Motor neuron (in vitro differentiated cells): ENCODE measurements around the gene SEL1L. TPM values are rescaled to one million over a fixed set of nuclear protein-coding genes. Genes with fewer than 3 reads are reported as not detected.
A peak's percentile ranks its signal among the peaks of the same experiment; 100 is the strongest.

Experiments used
- ATAC-seq, 8 experiments: fragments of 200-7000 bp; cut with Tn5 transposase; replicated peaks in 6 of 8; 2 replicates each; pipeline ENCODE4 v1.8.0; 2021; ENCODE audit warnings: mild to moderate bottlenecking in 8 of 8, moderate library complexity in 8 of 8
- H3K27ac ChIP-seq, 2 donors: fragments of 250-450 bp; sonication (Bioruptor Pico); 2 replicates each; pipeline ENCODE4 v1.9.0; 2021; ENCODE audit warnings: antibody characterized with exemption in 2 of 2, mild to moderate bottlenecking in 2 of 2, moderate library complexity in 1 of 2
- H3K4me1 ChIP-seq, 2 donors: fragments of 250-450 bp; sonication (Bioruptor Pico); replicated peaks in 1 of 2; 2 replicates each; pipeline ENCODE4 v1.6.1; 2021; ENCODE audit warnings: antibody characterized with exemption in 2 of 2, mild to moderate bottlenecking in 2 of 2, moderate library complexity in 1 of 2
- H3K4me3 ChIP-seq, 5 donors: fragments of 250-450 bp; sonication (Bioruptor Pico); 2 replicates each; pipeline ENCODE4 v1.9.0; 2021; ENCODE audit warnings: antibody characterized with exemption in 5 of 5, mild to moderate bottlenecking in 5 of 5, moderate library complexity in 4 of 5
- WGBS, 10 experiments: fragments of 450-650 bp; shearing (Covaris generic); methylation state at CpG; one replicate each; pipeline ENCODE4 v1.0.0; 2022; 5-methylcytosine and 5-hydroxymethylcytosine counted together
- in situ Hi-C, 9 experiments: fragments of 400-800 bp; cut with MboI; loops; one replicate each; pipeline ENCODE4 v1.15.0; 2021; ENCODE audit warnings: low sequenced_read_pairs in 9 of 9, low pct_unique_long_range_greater_than_20kb in 2 of 9; ENCODE audit not compliant: unreplicated experiment in 9 of 9
- total RNA-seq, 8 experiments: library from RNA; unstranded; fragments of 300-600 nt; gene quantifications; 2 replicates each; pipeline versions ENCODE4 v1.2.3 to v1.2.4, GENCODE V29; 2022

Gene SEL1L
- 100 to 1,000 TPM in 1 of 8 experiments, 10 to 100 TPM in 7; 27.9 to 109 (median 46.3) TPM for total RNA-seq

DNA sequence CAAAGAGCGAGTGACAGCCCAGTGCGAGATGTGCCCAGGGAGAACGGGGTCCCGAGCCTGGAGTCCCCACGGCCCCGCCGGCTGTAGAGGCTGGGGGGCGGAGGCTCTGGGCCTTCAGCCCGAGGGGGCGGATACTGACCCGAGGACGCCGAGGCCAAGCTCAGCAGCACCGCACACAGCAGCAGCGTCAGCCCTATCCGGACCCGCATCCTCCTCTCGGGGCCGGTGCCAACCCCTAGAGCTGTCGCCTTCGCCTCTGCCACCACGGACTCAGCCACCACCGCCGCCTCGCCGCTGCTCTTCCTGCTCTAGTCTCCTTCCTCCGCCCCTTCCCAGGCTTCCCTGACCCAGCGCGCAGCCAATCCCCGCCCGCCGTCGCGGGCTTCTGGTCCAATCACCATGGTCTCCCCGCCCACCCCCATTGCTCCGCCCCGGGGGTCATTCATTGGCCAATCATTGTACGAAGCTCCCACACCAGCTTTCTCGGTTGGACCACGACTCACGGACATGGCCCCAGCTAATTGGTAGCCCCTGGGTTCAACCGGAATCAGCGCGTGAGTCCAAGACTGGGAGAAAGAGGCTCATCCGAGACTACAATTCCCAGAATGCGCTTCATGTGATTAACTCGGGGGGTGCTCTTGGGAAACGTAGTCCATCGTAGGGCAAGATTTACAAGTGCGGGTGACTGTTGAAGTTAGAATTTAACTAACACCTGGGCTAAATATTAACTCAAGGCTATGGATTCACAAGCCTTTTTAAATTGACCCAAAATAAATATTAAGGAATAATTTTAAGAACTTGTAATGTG is at the start of gene SEL1L:
TSS of gene SEL1L (minus strand) at position 318 of the 808 bp plus-strand sequence. CDS start at position 209, 109 bp downstream.
- H3K4me3 ChIP-seq, result peak within 1 kb of the TSS; percentile 59 to 80 (median 70)
- ATAC-seq, result peak; percentile 94 to 98 (median 97)
- 0 to 3% (median 0%) methylated on average over 2 to 17 of the region's 50 CpGs; no CpG with 5 or more reads in 2 of the 10 experiments for WGBS, 10 experiments
- H3K4me1 ChIP-seq, result peaks cover 12 to 25% of the 10 kb centered on the region in 2 donors
- in situ Hi-C loops, result no loop called here
- H3K27ac ChIP-seq, result peak within 1 kb of the TSS; percentile 33 to 58

DNA sequence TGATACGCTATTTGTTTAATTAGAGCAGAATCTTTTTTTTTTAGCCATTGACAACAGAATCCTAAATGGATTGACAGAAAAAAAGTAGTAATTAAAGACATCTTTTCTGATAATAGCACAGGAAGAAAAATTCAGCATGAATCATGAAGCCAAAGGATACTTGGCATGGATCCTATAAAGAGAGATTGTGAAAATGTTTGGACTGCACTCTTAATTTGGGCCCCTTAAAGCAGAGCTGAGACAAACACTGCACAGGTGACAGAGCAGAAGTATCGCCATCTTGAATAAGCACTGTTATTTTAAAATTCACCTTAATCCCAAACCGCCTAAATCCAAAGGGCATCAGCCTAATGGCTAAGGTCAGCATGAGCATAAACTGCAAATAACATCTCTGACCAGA is 48.8 kb upstream of the SEL1L start:
- in situ Hi-C loops, result no loop called here
- Histone ChIP-seq H3K4me3 (no peak overlapping the region), H3K4me1 (no peaks in the 10 kb centered on the region), H3K27ac (no peak overlapping the region)
- WGBS, 10 experiments, result 36 to 100% (median 84%) methylated on average over 1 to 3 of the region's 3 CpGs
- ATAC-seq, result no peak

DNA sequence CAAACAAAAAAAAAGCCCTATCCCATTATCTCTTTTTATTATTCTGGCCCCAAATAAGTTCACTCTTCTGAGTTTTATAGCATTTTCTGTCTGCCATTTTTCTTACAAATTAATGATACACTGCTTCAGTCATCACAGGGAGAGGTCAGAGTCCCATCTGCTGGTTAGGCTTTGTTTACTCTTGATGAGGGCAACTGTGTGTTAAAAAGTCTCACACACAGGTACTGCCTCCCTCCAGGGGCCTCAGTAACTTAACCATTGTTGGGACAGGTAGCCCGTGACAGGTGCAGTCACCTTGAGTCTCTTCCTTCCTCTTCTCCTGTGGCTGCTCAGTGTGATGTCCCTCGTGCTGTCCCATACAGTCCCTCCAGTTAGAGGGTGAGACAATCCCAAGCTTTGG is 45.5 kb upstream of the SEL1L start:
- in situ Hi-C loops, result no loop called here
- ATAC-seq, result no peak
- H3K27ac ChIP-seq, result no peak overlapping the region
- 43 to 100% (median 83%) methylated on average over 1 to 2 of the region's 2 CpGs; no CpG with 5 or more reads in 4 of the 10 experiments for WGBS, 10 experiments
- H3K4me3 ChIP-seq, result no peak overlapping the region
- no peaks in the 10 kb centered on the region for H3K4me1 ChIP-seq

DNA sequence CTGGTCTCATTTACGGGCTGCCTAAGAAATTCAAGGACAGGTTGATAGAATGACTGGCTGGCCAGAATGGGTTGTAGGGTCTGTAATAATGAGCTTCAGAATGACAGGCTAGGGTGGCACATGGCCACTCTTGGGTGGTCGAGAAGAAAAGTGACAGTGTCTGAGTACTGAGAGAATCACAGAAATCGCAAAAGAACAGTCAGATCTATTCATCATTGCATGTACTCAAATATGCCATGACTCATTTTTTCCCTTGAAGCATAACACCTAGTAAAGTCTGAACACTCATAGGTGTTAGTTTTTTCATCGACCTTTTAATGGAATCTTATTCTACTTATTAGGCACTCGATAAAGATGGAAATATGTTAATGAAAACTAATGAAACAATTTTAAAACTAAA is 37.8 kb upstream of the SEL1L start:
- Histone ChIP-seq H3K4me3 (no peak overlapping the region), H3K27ac (no peak overlapping the region), H3K4me1 (no peaks in the 10 kb centered on the region)
- 38 to 95% (median 81%) methylated on average over 3 to 5 of the region's 5 CpGs for WGBS, 10 experiments
- in situ Hi-C loops, result no loop called here
- ATAC-seq, result no peak

DNA sequence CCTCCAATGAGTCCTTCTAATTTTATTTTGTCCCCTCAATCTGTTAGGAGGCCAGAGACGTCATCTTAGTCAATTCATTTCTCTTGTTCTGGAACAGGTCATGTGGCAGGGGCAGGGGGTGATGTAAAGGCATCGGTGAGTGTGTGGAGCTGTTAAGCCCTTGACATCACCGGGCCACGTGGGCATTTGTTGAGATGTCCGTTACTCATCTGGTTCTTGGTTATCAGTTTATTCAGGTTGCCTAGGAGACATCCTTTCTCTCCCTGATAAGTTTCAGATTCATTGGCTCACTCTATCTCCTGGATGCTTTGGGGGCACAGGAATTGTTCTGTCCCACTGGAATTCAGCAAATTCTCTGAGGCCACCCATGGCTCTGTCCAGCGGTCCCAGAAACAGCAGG is 33.6 kb upstream of the SEL1L start:
- in situ Hi-C loops, result no loop called here
- H3K4me3 ChIP-seq, result no peak overlapping the region
- WGBS, 10 experiments, result 22 to 100% (median 71%) methylated on average over 1 to 6 of the region's 6 CpGs; no CpG with 5 or more reads in 4 of the 10 experiments
- peak in 3 of 8 experiments; percentile 45 to 83 (median 63) for ATAC-seq
- no peak overlapping the region for H3K27ac ChIP-seq
- H3K4me1 ChIP-seq, result peaks cover 0 to 3% of the 10 kb centered on the region in 2 donors

DNA sequence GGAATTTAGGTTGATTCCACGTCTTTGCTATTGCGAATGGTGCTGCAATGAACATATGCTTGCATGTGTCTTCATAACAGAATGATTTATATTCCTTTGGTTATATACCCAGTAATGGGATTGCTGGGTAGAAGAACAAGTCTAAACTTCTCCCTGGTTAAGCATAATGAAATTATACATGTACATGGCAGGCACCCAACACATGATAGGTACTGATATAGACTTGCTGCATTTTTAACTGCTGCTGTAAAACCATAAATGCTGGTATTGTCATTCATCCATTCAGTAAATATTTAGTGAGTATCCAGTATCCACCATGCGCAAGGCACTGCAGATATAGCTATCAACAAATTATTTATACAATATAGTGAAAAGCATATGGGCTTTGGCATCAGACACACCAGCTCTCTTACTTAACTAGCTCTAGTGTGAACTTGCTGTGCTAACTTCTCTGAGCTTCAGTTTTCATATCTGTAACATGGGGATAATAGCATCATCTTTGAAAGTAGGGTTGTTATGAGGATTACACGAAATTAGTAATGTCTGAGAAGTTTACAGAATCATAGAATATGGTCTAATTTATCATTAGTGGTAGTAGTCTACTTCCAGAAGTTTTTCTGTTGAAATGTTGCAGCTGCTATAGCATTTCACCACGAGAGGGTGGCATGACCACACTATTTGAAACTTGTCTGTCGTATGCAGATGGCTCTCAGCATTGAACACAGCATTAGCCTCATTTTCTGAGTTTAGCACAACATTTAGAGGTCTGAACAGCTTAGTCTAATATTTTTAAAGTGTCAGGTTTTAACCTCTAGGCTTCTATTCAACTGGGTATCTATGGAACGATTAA is 32.0 kb upstream of the SEL1L start:
- ATAC-seq, result peak in 7 of 8 experiments; percentile 29 to 77 (median 53)
- in situ Hi-C loops, result no loop called here
- H3K4me1 ChIP-seq, result peaks cover 0 to 3% of the 10 kb centered on the region in 2 donors
- WGBS, 10 experiments, result 14 to 47% (median 26%) methylated on average over 3 to 7 of the region's 7 CpGs; no CpG with 5 or more reads in 1 of the 10 experiments
- H3K4me3 ChIP-seq, result no peak overlapping the region
- H3K27ac ChIP-seq, result no peak overlapping the region

DNA sequence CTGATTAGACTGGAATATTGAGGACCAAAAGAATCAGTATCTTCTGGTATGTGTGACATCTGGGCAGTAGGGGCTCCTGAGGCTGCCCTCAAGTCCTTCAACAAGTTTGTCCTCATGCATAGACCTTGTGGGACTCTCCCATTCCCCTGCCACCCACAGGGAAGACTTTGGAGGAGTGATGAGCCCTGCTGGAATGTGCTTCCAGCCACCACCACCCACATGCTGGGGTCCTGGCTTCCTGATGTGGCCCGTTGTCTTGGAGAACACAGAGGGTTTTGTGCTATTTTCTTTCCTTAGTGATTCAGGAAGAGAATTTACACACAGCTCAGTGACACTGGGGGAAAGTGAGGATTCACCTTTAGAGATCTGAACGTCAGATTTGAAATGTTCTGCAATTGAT is 29.2 kb upstream of the SEL1L start:
- Histone ChIP-seq H3K27ac (no peak overlapping the region), H3K4me1 (peaks cover 0 to 3% of the 10 kb centered on the region in 2 donors), H3K4me3 (no peak overlapping the region)
- ATAC-seq, result no peak
- in situ Hi-C loops, result no loop called here
- 22 to 88% (median 73%) methylated on average over 1 to 2 of the region's 2 CpGs; no CpG with 5 or more reads in 5 of the 10 experiments for WGBS, 10 experiments

DNA sequence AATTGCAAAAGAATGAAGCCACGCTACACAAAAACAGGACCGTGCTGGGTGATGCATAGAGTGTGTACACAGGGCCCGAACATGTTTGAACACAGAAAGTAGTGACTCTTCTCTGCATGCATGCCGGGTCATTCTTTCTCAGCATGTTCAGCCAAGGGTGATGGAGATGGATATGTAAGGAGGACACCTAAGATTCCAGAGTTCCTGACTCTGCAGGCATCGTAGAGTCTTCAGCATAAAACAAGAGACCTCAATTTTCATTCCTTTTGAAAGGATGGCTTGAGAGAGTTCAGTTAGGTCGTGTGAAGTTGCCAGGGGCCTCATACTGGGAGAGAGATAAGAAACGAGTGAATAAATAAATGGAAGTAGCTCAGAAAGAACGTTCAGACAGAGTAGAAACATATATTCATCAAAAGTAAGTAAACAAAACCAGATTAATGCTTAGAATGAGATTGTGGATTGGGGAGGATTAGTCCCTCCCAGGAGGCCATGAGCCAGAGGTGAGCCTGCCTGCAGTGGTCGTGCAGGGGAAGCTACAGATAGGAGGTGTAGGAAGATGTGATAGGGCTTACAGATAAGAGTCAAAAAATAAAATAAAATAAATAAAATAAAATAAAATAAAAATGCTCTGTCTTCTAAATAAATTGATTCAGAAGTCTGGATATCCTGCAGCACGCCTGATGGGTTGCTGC is 27.6 kb upstream of the SEL1L start:
- peak in 1 of 8 experiments; percentile 55 for ATAC-seq
- Histone ChIP-seq H3K4me1 (peaks cover 0 to 9% of the 10 kb centered on the region in 2 donors), H3K27ac (no peak overlapping the region), H3K4me3 (no peak overlapping the region)
- in situ Hi-C loops, result no loop called here
- WGBS, 10 experiments, result 21 to 100% (median 42%) methylated on average over 1 to 10 of the region's 10 CpGs

DNA sequence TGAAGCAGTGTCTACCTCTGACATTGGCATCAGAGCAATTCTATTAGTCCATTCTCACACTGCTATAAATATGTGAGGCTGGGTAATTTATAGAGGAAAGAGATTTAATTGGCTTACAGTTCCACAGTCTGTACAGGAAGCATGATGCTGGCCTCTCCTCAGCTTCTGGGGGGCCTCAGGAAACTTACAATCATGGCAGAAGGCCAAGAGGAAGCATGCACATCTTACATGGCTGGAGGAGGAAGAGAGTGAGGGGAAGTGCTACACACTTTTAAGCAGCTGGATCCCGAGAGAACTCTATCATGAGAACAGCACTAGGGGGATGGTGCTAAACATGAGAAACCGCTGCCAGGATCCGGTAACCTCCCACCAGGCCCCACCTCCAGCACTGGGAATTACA is 25.7 kb upstream of the SEL1L start:
- no peak for ATAC-seq
- Histone ChIP-seq H3K4me1 (peaks cover 0 to 6% of the 10 kb centered on the region in 2 donors), H3K27ac (no peak overlapping the region), H3K4me3 (no peak overlapping the region)
- in situ Hi-C loops, result no loop called here
- 0 to 69% (median 63%) methylated on average over 1 to 3 of the region's 3 CpGs; no CpG with 5 or more reads in 6 of the 10 experiments for WGBS, 10 experiments

DNA sequence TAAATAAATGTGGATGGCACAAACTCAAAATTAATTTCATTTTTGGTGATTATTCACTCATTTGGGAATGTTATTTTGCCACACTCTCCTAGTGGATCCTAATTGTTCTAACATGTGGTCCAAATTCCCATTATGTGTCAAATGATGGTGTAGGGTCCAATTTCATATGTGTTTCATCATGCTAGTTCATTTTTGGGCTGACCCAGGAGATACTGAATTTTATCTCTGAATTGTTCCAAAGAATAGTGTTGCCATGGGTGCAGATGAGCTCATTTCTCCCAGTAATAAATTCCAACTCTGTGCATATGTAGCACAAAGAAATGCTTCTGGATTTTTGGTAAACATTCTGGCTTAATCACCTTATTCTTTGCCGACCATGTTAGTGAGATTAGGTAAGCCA is 23.5 kb upstream of the SEL1L start:
- WGBS, 10 experiments, result 0 to 100% (median 44%) methylated on average over 1 of the region's 1 CpG; no CpG with 5 or more reads in 3 of the 10 experiments
- peak in 5 of 8 experiments; percentile 46 to 80 (median 60) for ATAC-seq
- H3K4me1 ChIP-seq, result peaks cover 0 to 6% of the 10 kb centered on the region in 2 donors
- no peak overlapping the region for H3K4me3 ChIP-seq
- in situ Hi-C loops, result no loop called here
- peak overlapping the region in 1 of 2 donors; percentile 15 for H3K27ac ChIP-seq

DNA sequence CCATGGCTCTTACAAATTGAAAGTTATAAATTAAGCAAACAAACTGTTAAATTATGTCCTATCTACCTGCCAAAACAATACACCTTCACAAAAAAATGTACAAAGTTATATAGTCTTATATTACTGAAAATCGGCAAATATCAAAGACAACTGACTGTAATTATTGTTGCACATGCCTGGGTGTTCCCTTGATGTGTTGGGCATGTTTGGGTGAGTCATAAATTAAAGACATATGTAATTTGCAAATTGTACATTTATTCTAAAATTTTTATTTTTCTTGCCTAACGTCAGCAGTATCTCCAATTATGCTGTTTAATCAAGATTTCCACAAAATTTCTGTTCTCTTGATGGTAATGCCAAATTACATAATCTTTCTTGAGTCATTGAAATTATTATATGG is 22.0 kb upstream of the SEL1L start:
- 0 to 100% (median 77%) methylated on average over 1 to 2 of the region's 2 CpGs for WGBS, 10 experiments
- Histone ChIP-seq H3K4me1 (peaks cover 0 to 6% of the 10 kb centered on the region in 2 donors), H3K4me3 (no peak overlapping the region), H3K27ac (no peak overlapping the region)
- in situ Hi-C loops, result no loop called here
- ATAC-seq, result peak in 2 of 8 experiments; percentile 64 to 67

DNA sequence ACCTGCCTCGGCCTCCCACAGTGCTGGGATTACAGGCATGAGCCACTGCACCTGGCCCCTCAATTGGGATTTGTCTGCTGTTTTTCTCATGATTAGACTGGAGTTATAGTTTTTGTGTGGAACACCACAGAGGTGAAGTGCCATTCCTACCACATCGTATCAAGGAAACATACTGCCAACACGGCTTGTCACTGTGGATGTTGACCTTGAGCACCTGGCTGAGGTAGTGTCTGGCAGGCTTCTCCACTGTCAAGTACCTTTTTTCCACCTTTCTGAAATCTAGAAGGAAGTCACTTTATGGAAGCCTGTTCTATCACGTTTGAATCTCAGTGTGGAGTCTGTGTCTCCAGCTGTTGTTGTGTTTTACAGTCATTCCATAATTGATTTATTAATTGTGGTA is 21.4 kb upstream of the SEL1L start:
- Histone ChIP-seq H3K27ac (no peak overlapping the region), H3K4me1 (peaks cover 0 to 6% of the 10 kb centered on the region in 2 donors), H3K4me3 (no peak overlapping the region)
- WGBS, 10 experiments, result 0 to 100% (median 6%) methylated on average over 1 to 3 of the region's 4 CpGs; no CpG with 5 or more reads in 3 of the 10 experiments
- ATAC-seq, result no peak
- in situ Hi-C loops, result no loop called here
